Measurements from ENCODE around the gene CLDN6. TPM values are rescaled to one million over a fixed set of nuclear protein-coding genes. Genes with fewer than 3 reads are reported as not detected.

Gene CLDN6
- total and polyA plus RNA-seq, 9 of the 15 experiments (the other 6 are each of a cell fraction or from before 2014, with no cell fraction given), result 0.22 to 0.75 (median 0.38) TPM; not detected in 3

- TF ChIP-seq, protein P1, sequence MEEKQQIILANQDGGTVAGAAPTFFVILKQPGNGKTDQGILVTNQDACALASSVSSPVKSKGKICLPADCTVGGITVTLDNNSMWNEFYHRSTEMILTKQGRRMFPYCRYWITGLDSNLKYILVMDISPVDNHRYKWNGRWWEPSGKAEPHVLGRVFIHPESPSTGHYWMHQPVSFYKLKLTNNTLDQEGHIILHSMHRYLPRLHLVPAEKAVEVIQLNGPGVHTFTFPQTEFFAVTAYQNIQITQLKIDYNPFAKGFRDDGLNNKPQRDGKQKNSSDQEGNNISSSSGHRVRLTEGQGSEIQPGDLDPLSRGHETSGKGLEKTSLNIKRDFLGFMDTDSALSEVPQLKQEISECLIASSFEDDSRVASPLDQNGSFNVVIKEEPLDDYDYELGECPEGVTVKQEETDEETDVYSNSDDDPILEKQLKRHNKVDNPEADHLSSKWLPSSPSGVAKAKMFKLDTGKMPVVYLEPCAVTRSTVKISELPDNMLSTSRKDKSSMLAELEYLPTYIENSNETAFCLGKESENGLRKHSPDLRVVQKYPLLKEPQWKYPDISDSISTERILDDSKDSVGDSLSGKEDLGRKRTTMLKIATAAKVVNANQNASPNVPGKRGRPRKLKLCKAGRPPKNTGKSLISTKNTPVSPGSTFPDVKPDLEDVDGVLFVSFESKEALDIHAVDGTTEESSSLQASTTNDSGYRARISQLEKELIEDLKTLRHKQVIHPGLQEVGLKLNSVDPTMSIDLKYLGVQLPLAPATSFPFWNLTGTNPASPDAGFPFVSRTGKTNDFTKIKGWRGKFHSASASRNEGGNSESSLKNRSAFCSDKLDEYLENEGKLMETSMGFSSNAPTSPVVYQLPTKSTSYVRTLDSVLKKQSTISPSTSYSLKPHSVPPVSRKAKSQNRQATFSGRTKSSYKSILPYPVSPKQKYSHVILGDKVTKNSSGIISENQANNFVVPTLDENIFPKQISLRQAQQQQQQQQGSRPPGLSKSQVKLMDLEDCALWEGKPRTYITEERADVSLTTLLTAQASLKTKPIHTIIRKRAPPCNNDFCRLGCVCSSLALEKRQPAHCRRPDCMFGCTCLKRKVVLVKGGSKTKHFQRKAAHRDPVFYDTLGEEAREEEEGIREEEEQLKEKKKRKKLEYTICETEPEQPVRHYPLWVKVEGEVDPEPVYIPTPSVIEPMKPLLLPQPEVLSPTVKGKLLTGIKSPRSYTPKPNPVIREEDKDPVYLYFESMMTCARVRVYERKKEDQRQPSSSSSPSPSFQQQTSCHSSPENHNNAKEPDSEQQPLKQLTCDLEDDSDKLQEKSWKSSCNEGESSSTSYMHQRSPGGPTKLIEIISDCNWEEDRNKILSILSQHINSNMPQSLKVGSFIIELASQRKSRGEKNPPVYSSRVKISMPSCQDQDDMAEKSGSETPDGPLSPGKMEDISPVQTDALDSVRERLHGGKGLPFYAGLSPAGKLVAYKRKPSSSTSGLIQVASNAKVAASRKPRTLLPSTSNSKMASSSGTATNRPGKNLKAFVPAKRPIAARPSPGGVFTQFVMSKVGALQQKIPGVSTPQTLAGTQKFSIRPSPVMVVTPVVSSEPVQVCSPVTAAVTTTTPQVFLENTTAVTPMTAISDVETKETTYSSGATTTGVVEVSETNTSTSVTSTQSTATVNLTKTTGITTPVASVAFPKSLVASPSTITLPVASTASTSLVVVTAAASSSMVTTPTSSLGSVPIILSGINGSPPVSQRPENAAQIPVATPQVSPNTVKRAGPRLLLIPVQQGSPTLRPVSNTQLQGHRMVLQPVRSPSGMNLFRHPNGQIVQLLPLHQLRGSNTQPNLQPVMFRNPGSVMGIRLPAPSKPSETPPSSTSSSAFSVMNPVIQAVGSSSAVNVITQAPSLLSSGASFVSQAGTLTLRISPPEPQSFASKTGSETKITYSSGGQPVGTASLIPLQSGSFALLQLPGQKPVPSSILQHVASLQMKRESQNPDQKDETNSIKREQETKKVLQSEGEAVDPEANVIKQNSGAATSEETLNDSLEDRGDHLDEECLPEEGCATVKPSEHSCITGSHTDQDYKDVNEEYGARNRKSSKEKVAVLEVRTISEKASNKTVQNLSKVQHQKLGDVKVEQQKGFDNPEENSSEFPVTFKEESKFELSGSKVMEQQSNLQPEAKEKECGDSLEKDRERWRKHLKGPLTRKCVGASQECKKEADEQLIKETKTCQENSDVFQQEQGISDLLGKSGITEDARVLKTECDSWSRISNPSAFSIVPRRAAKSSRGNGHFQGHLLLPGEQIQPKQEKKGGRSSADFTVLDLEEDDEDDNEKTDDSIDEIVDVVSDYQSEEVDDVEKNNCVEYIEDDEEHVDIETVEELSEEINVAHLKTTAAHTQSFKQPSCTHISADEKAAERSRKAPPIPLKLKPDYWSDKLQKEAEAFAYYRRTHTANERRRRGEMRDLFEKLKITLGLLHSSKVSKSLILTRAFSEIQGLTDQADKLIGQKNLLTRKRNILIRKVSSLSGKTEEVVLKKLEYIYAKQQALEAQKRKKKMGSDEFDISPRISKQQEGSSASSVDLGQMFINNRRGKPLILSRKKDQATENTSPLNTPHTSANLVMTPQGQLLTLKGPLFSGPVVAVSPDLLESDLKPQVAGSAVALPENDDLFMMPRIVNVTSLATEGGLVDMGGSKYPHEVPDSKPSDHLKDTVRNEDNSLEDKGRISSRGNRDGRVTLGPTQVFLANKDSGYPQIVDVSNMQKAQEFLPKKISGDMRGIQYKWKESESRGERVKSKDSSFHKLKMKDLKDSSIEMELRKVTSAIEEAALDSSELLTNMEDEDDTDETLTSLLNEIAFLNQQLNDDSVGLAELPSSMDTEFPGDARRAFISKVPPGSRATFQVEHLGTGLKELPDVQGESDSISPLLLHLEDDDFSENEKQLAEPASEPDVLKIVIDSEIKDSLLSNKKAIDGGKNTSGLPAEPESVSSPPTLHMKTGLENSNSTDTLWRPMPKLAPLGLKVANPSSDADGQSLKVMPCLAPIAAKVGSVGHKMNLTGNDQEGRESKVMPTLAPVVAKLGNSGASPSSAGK (IDR thresholded peaks at IDR 0.05), result peak; percentile 50; the same call in 1 of the 2 replicates
- TF ChIP-seq ZSCAN29 (IDR thresholded peaks at IDR 0.05), result no peak
Measured at GRCh38 chr16:3020247-3020603, 2.2 kb upstream of the CLDN6 start, which contains the start of gene TNFRSF12A (continued).

All from K562 (cell line).